Mesodermal cell (in vitro differentiated cells): ENCODE data around the gene PLA2G3. TPM values are rescaled to one million over a fixed set of nuclear protein-coding genes. Genes with fewer than 3 reads are reported as not detected.
A peak's percentile ranks its signal among the peaks of the same experiment; 100 is the strongest.
"Not testable (repeated sequence)": the region's sequence is repeated elsewhere in the genome, so short reads cannot be mapped to it uniquely, and the experiment has no call there.

Experiments
- H3K27ac ChIP-seq: 2 replicates; pipeline ENCODE4 v1.7.0; 2013; ENCODE audit warnings: mild to moderate bottlenecking, low read depth, low read length, moderate library complexity; ENCODE audit not compliant: severe bottlenecking
- H3K36me3 ChIP-seq: 2 replicates; pipeline ENCODE4 v1.7.1; 2013; ENCODE audit warnings: mild to moderate bottlenecking, low read length, moderate library complexity; ENCODE audit not compliant: control insufficient read depth, insufficient read depth
- H3K4me1 ChIP-seq: one replicate; pipeline ENCODE4 v1.7.1; 2013; ENCODE audit warnings: mild to moderate bottlenecking, low read length; ENCODE audit not compliant: insufficient read depth, control insufficient read depth, poor library complexity, severe bottlenecking
- H3K4me3 ChIP-seq: 2 replicates; pipeline ENCODE4 v1.7.0; 2013; ENCODE audit warnings: low read length, control low read depth, mild to moderate bottlenecking; ENCODE audit not compliant: insufficient read depth, poor library complexity, severe bottlenecking; ENCODE audit errors: extremely low read depth
- H3K9me3 ChIP-seq: 2 replicates; pipeline ENCODE4 v1.7.1; 2013; ENCODE audit warnings: mild to moderate bottlenecking, low read length, moderate library complexity; ENCODE audit not compliant: control insufficient read depth
- WGBS, 2 experiments: methylation state at CpG; one replicate each; pipeline ENCODE4 v1.1.5; 2013; ENCODE audit warnings: missing lambda C conversion rate in 2 of 2; ENCODE audit not compliant: insufficient coverage in 2 of 2; 5-methylcytosine and 5-hydroxymethylcytosine counted together
- polyA plus RNA-seq, 2 experiments: library from polyadenylated mRNA; stranded (reverse); fragments of 50-300 nt; gene quantifications; one replicate each; pipeline ENCODE4 v1.2.3, GENCODE V29; 2013

Gene PLA2G3, protein sequence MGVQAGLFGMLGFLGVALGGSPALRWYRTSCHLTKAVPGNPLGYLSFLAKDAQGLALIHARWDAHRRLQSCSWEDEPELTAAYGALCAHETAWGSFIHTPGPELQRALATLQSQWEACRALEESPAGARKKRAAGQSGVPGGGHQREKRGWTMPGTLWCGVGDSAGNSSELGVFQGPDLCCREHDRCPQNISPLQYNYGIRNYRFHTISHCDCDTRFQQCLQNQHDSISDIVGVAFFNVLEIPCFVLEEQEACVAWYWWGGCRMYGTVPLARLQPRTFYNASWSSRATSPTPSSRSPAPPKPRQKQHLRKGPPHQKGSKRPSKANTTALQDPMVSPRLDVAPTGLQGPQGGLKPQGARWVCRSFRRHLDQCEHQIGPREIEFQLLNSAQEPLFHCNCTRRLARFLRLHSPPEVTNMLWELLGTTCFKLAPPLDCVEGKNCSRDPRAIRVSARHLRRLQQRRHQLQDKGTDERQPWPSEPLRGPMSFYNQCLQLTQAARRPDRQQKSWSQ
- polyA plus RNA-seq (2013, experiment 1 of 2): 4.0 TPM
- 3.5 TPM for polyA plus RNA-seq (2013, experiment 2 of 2)

DNA sequence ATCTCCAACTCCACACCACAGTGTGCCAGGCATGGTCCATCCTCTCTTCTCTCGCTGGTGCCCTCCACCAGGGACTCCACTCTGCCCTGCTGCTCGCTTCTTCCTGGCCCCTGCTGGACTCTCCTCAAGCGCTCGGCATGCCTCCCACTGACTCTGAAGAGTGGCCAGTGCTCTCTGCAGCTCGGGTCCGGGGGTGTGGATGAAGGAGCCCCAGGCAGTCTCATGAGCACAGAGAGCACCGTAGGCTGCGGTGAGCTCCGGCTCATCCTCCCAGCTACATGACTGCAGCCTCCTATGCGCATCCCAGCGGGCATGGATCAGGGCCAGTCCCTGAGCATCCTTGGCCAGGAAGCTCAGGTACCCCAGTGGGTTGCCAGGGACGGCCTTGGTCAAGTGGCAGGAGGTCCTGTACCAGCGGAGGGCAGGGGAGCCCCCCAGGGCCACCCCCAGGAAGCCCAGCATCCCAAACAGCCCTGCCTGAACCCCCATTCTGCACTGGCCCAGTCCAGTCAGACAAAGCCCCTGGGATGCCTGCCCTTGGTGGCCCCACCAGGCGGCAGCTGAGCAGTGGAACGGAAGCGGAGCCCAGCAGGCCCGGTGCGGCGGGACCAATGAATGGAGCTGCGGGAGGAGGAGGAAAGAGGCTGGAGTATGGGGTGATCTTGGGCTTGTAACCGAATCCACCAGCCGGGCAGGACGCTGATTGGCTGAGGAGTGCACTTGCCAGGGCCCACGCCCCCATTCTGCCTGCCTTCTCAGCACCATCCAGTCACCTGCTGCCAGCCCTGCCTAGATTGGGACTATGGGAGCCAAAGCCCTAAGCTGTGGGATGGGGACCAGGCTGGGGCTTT, at the start of gene PLA2G3:
Gene PLA2G3, minus strand, starts transcription at position 643 of the 851 bp plus-strand sequence. Its CDS starts 154 bp downstream, at position 489.
- Histone ChIP-seq H3K27ac (no peak within 1 kb of the TSS), H3K4me1 (peaks cover 4% of the 10 kb centered on the region), H3K9me3 (no peaks in the 10 kb centered on the region), H3K36me3 (no peaks in the 10 kb centered on the region), H3K4me3 (peak within 1 kb of the TSS; percentile 19)
- WGBS, 2 experiments: 20 to 24% methylated on average over 17 to 24 of the region's 24 CpGs

DNA sequence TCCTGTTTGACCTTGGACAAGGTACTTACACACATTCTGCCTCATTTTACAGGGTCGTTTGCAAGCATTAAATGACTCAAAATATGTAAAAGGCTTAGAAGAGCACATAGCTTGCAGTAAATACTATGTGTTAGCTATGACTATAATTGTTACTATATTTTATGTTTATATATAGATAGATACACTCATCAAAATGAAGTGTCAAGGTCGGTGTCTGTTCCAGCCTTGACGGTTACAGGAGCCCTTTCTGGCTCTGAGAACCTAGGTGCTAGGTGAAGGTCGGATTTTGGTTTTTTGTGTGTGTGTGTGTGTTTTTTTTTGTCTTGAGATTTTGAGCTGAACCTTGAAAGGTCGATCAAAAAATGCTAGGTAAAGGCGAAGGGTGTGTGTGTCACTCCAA, 47.3 kb upstream of the PLA2G3 start:
- peaks cover 64% of the 10 kb centered on the region for H3K36me3 ChIP-seq
- no peak overlapping the region for H3K27ac ChIP-seq
- no peaks in the 10 kb centered on the region for H3K9me3 ChIP-seq
- H3K4me1 ChIP-seq: no peaks in the 10 kb centered on the region
- no peak overlapping the region for H3K4me3 ChIP-seq
- 90 to 100% methylated on average over 3 to 4 of the region's 6 CpGs for WGBS, 2 experiments

DNA sequence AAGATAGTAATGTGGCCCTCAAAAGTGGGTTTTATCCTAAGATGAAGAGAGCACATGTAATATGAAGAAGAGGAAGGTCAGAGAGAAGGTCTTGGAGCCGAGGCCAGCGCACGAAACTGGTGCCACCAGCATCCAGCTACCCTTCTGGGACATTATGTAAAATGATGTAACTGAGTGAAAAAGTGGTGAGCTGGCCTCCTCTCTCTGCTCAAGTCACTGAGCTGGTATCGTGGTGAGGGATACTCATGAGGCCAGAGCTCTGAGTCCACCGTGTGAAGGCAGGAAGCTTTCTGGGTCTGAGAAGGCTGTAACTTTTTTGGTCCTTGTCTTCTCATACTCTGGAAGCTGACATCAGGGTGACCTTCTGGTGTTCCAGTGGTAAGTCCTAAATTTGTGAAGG, 44.7 kb upstream of the PLA2G3 start:
- WGBS, 2 experiments: 98 to 100% methylated on average over 4 to 5 of the region's 5 CpGs
- H3K4me3 ChIP-seq: no peak overlapping the region

DNA sequence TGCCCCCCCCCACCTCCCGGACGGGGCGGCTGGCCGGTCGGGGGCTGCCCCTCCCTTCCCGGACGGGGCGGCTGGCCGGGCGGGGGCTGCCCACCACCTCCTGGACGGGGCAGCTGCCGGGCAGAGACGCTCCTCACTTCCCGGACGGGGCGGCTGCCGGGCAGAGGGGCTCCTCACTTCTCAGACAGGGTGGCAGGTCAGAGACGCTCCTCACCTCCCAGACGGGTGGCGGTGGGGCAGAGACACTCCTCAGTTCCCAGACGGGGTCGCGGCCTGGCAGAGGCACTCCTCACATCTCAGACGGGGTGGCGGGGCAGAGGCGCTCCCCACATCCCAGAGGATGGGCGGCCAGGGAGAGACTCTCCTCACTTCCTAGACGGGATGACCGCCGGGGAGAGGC, 43.7 kb upstream of the PLA2G3 start:
- H3K4me1 ChIP-seq: no peaks in the 10 kb centered on the region
- no peaks in the 10 kb centered on the region for H3K9me3 ChIP-seq
- WGBS, 2 experiments: 95 to 97% methylated on average over 25 of the region's 30 CpGs
- no peak overlapping the region for H3K4me3 ChIP-seq
- peaks cover 62% of the 10 kb centered on the region for H3K36me3 ChIP-seq
- no peak overlapping the region for H3K27ac ChIP-seq

More for the DNA sequence above, 44.7 kb upstream of the PLA2G3 start:
- H3K4me1 ChIP-seq: no peaks in the 10 kb centered on the region
- H3K27ac ChIP-seq: no peak overlapping the region
- no peaks in the 10 kb centered on the region for H3K9me3 ChIP-seq
- peaks cover 62% of the 10 kb centered on the region for H3K36me3 ChIP-seq

DNA sequence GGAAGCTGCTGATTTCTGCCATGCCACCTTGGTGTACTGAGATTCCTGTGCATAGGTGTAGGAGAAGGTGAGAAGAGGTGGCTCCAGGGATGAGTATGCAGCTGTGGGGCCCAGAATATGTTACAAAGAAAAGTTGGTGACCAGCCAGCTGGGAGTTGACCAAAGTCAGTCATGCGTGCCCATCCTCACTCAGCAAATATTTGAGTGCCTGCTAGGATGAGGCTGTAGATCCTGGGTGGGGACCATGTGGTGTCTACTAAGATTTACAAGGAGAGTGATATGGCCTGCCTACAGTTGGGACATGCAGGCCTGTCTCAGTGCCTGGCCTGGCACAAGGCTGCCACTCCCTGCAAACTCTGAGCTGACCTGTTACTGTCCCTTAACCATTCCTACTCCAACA, 39.0 kb upstream of the PLA2G3 start:
- H3K4me1 ChIP-seq: no peaks in the 10 kb centered on the region
- H3K36me3 ChIP-seq: peaks cover 67% of the 10 kb centered on the region
- H3K27ac ChIP-seq: no peak overlapping the region
- H3K9me3 ChIP-seq: no peaks in the 10 kb centered on the region
- H3K4me3 ChIP-seq: no peak overlapping the region
- WGBS, 2 experiments: 100% methylated on average over 1 of the region's 1 CpG

DNA sequence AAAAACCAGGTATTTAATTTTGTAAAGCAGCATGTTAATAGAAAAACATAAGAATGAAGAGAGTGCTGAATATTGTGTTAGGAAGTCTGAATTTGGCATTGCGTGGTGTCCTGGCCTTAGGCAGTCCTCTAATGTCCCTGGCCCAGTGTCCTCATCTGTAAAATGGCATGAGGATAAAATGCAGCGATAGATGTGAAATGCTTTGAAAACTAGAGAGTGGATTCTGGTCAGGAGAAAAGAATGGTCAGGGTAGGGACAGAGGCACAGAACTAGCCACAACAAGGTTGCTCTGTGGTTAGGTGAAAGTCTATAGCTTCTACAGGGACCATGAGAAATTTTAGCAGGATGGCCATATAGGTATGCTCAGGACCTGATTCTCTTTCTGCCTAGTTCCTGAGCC, 38.6 kb upstream of the PLA2G3 start:
- Histone ChIP-seq H3K4me3 (no peak overlapping the region), H3K4me1 (peaks cover 3% of the 10 kb centered on the region), H3K9me3 (no peaks in the 10 kb centered on the region), H3K36me3 (peaks cover 65% of the 10 kb centered on the region), H3K27ac (no peak overlapping the region)
- 91 to 100% methylated on average over 2 of the region's 2 CpGs for WGBS, 2 experiments

DNA sequence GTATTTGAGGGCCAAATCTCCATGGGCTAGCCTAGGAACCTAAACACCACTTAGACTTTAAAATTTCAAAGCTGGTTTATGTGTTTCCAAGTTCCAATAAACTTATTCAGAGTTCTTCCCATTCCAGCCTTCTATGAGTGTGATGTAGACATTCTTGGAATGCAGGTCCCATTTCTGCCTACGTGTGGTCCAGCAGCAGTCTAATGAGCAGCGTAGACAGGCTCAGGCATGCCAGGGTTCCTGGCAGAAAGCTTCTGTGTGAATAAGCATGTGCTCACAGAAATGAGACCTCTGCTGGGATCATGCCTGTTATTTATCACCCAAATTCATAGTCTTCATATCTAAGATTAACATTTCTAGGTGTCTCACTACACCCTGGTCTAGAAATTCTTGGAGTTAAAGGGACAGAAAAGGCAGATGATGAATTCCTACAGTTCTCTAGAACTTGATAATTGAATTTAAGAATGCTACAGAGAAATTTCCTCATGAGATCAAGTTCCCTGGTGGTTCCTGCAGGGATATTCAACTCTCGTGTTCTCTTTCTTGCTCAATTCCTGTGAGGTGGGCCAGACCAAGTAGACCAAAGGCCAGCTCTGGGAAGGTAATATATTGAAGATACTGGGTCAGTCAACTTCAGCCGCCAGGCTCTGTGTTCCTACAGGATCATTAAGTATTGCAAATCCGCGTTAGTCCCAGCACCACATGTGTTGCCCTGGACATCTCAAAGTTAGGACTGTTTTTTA, 37.3 kb upstream of the PLA2G3 start:
- Histone ChIP-seq H3K4me3 (no peak overlapping the region), H3K9me3 (no peaks in the 10 kb centered on the region), H3K27ac (no peak overlapping the region), H3K36me3 (peaks cover 53% of the 10 kb centered on the region), H3K4me1 (peaks cover 14% of the 10 kb centered on the region)
- WGBS, 2 experiments: 90 to 95% methylated on average over 6 of the region's 6 CpGs

DNA sequence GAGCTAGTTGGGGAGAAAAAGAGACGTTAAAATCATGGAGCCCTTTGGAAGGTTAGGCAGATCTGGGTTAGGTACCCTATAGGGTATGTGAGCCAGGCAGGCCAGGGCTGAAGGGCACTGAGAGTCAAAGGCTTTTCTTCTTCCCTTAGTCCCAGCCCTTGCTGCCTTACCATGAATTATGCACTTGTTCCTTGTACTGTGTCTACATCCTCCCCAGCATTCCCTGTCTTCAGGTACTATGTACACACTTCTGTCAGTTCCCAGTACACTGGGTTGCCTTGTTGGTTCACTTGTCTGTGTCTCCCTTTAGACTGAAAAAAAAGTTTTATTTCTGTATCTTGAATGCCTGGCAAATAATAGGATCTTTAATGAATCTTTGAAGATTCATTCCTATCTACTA, 36.6 kb upstream of the PLA2G3 start:
- H3K4me3 ChIP-seq: no peak overlapping the region
- no peaks in the 10 kb centered on the region for H3K9me3 ChIP-seq
- peaks cover 51% of the 10 kb centered on the region for H3K36me3 ChIP-seq
- 100% methylated on average over 1 of the region's 1 CpG for WGBS, 2 experiments
- H3K27ac ChIP-seq: no peak overlapping the region
- peaks cover 14% of the 10 kb centered on the region for H3K4me1 ChIP-seq

DNA sequence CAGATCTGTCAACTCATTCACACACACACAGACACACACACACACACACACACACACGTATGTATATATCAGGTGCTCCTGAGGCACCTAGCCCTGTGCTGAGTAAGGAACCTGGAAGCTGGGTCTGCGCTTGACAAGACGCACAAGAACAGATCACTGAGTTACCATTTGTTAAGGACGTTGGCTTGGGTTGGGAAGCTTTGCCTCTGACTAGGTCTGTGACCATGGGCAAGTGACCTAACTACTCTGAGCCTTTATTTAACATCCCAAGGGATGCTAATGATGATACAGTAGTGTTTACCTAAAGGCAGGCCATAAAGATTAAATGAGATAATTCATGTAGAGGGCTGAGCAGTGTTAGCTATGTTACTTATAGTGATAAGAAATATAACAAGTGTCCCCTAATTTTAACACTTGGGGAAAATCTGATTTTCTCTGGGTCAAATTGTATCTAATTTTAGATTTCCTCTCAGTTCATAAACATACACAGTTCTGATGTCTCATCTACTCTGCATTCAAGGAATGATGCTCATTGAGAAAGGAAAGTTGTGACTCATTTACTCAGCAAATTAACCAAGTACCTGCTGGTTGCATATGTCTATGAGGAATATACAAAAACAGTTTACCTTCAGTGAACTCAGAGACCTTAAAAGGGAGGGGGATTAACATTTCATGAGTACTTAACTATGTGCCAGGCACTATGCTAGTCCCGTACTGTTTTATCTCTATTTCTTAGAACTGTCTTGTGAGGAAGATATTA, 33.3 kb upstream of the PLA2G3 start:
- H3K27ac ChIP-seq: peak overlapping the region; percentile 76
- 80 to 100% methylated on average over 1 to 3 of the region's 5 CpGs for WGBS, 2 experiments
- H3K4me3 ChIP-seq: no peak overlapping the region
- H3K9me3 ChIP-seq: no peaks in the 10 kb centered on the region
- H3K4me1 ChIP-seq: peaks cover 18% of the 10 kb centered on the region
- peaks cover 29% of the 10 kb centered on the region for H3K36me3 ChIP-seq

DNA sequence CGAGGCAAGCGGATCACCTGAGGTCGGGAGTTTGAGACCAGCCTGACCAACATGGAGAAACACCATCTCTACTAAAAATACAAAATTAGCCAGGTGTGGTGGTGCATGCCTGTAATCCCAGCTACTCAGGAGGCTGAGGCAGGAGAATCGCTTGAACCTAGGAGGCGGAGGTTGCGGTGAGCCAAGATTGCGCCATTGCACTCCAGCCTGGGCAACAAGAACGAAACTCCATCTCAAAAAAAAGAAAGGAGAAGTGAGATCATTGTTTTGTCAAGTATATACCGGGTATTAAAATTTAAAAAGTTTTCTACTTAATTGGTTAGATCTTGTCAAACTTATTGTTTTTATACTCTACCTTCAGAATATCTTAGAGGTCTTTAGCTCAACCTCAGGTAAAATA, 31.4 kb upstream of the PLA2G3 start:
- not testable (repeated sequence) for H3K4me3 ChIP-seq, H3K9me3 ChIP-seq, H3K27ac ChIP-seq
- Histone ChIP-seq H3K4me1 (peaks cover 18% of the 10 kb centered on the region), H3K36me3 (peaks cover 32% of the 10 kb centered on the region)
- no CpG with 5 or more reads among the region's 9 CpGs for WGBS, 2 experiments
